GM12878 (cell line): ENCODE data around the gene RAD52. TPM values are rescaled to one million over a fixed set of nuclear protein-coding genes. Genes with fewer than 3 reads are reported as not detected.

ENCODE experiments used
- ATAC-seq: fragments of 200-7000 bp; cut with Tn5 transposase; 3 replicates; pipeline ENCODE4 v1.9.1; 2020; ENCODE audit warnings: mild to moderate bottlenecking, moderate library complexity
- BruUV-seq: library from RNA; stranded (reverse); fragments of 400-500 nt; replicated peaks from 2 replicates; lab custom pipeline; 2021; lab: Mats Ljungman, UMichigan
- CTCF ChIA-PET: fragments of 300-600 bp; sonication (Branson Sonifier 250); formaldehyde crosslinking; extraction: SDS; loops from one replicate; lab custom pipeline; 2021; ENCODE audit warnings: inconsistent platforms; lab: Yijun Ruan, JAX
- POLR2A ChIA-PET: fragments of 350-600 bp; formaldehyde crosslinking; extraction: SDS; loops from one replicate; lab custom pipeline; 2021; ENCODE audit warnings: inconsistent platforms; lab: Charles Lee
- RAD21 ChIA-PET: fragments of 300-600 bp; sonication (Branson Sonifier 250); formaldehyde crosslinking; loops from one replicate; lab custom pipeline; 2023; ENCODE audit warnings: antibody characterized with exemption; ENCODE audit not compliant: unreplicated experiment; lab: Charles Lee
- SMC1A ChIA-PET: fragments of 300-600 bp; sonication (Branson Sonifier 250); formaldehyde crosslinking; loops from one replicate; lab custom pipeline; 2023; ENCODE audit not compliant: unreplicated experiment, uncharacterized antibody; lab: Charles Lee
- DNase-seq: peaks from one replicate; pipeline ENCODE4 v3.0.0-alpha.2; 2011; ENCODE audit warnings: low read depth, low spot score
- FAIRE-seq: peaks from 3 replicates; lab custom pipeline; 2011; peaks lifted over from hg19 to GRCh38; lab: Jason Lieb, UNC
- H2AFZ ChIP-seq: 2 replicates; pipeline ENCODE4 v1.6.0; 2011; ENCODE audit warnings: low read depth, low read length, control low read depth; ENCODE audit not compliant: control insufficient read depth
- H3K27ac ChIP-seq: 2 replicates; pipeline ENCODE4 v1.5.1; 2011; ENCODE audit warnings: control low read depth; ENCODE audit not compliant: control insufficient read depth, insufficient read depth
- H3K27me3 ChIP-seq, 2 experiments: replicated peaks in 1 of 2; 2 replicates each; pipeline versions ENCODE4 v1.6.0 to v1.6.1; 2011; ENCODE audit warnings: low read length in 1 of 2; ENCODE audit not compliant: control insufficient read depth in 2 of 2, insufficient read depth in 2 of 2
- H3K36me3 ChIP-seq, 2 experiments: 2 replicates each; pipeline ENCODE4 v1.5.1; 2011; ENCODE audit warnings: low read length in 1 of 2; ENCODE audit not compliant: control insufficient read depth in 2 of 2, insufficient read depth in 2 of 2
- H3K4me1 ChIP-seq: 2 replicates; pipeline ENCODE4 v1.6.1; 2011; ENCODE audit warnings: mild to moderate bottlenecking, low read length, moderate library complexity, mixed read lengths; ENCODE audit not compliant: control insufficient read depth, insufficient read depth
- H3K4me2 ChIP-seq: 2 replicates; pipeline ENCODE4 v1.6.0; 2011; ENCODE audit warnings: control low read depth; ENCODE audit not compliant: control insufficient read depth, insufficient read depth
- H3K4me3 ChIP-seq: fragments of 200-600 bp; sonication (generic); 2 replicates; pipeline ENCODE4 v1.5.1; 2016
- H3K79me2 ChIP-seq: 2 replicates; pipeline ENCODE4 v1.6.0; 2011; ENCODE audit warnings: low read length; ENCODE audit not compliant: control insufficient read depth, insufficient read depth
- H3K9ac ChIP-seq: 2 replicates; pipeline ENCODE4 v1.8.0; 2011; ENCODE audit warnings: low read length, control low read depth, mixed read lengths; ENCODE audit not compliant: control insufficient read depth, insufficient read depth
- H3K9me3 ChIP-seq: replicated peaks from 3 replicates; pipeline ENCODE4 v1.5.1; 2011; ENCODE audit warnings: mild to moderate bottlenecking, low read length; ENCODE audit not compliant: control insufficient read depth, insufficient read depth
- H4K20me1 ChIP-seq: 2 replicates; pipeline ENCODE4 v1.6.0; 2011; ENCODE audit not compliant: control insufficient read depth, insufficient read depth
- ATF2 ChIP-seq: IDR thresholded peaks from 2 replicates; pipeline ENCODE4 v1.6.1; 2012; ENCODE audit warnings: low read length, inconsistent platforms
- BMI1 ChIP-seq: fragments of 450-650 bp; IDR thresholded peaks from 2 replicates; pipeline ENCODE4 v1.6.1; 2016; ENCODE audit warnings: mild to moderate bottlenecking, moderate library complexity, borderline replicate concordance
- CHD2 ChIP-seq: IDR thresholded peaks from 2 replicates; pipeline ENCODE4 v1.6.1; 2011; ENCODE audit warnings: low read depth, low read length, improper control_type of control experiment, borderline replicate concordance
- CTCF ChIP-seq, 3 experiments: IDR thresholded peaks in 2 of 3; conservative IDR thresholded peaks in 1 of 3; 2 replicates each; pipeline ENCODE4 v1.5.1; 2011; ENCODE audit warnings: low read depth in 3 of 3, low read length in 3 of 3, mild to moderate bottlenecking in 3 of 3, control low read depth in 2 of 3, moderate library complexity in 2 of 3, inconsistent platforms in 1 of 3, mixed read lengths in 1 of 3; ENCODE audit not compliant: control insufficient read depth in 2 of 3, insufficient read depth in 1 of 3; ENCODE audit errors: extremely low read depth in 1 of 3
- EP300 ChIP-seq, 2 experiments: fragments of 150-350 bp in 1 of 2; IDR thresholded peaks; 2 replicates each; pipeline ENCODE4 v1.6.1; 2011 to 2012; ENCODE audit warnings: low read depth in 2 of 2, low read length in 2 of 2, borderline replicate concordance in 1 of 2, improper control_type of control experiment in 1 of 2, inconsistent platforms in 1 of 2; ENCODE audit not compliant: control insufficient read depth in 1 of 2
- ESRRA ChIP-seq: IDR thresholded peaks from 2 replicates; pipeline ENCODE4 v1.6.1; 2012; ENCODE audit warnings: mild to moderate bottlenecking, low read length, improper control_type of control experiment
- JUNB ChIP-seq: IDR thresholded peaks from 2 replicates; pipeline ENCODE4 v1.6.1; 2016; ENCODE audit warnings: antibody characterized with exemption, mild to moderate bottlenecking
- MEF2B ChIP-seq: fragments of 450-650 bp; IDR thresholded peaks from 2 replicates; pipeline ENCODE4 v1.6.1; 2018; ENCODE audit warnings: mild to moderate bottlenecking, moderate library complexity; ENCODE audit not compliant: partially characterized antibody, poor library complexity, severe bottlenecking
- MTA2 ChIP-seq: fragments of 450-650 bp; IDR thresholded peaks from 2 replicates; pipeline ENCODE4 v1.6.1; 2016; ENCODE audit warnings: low read depth, mild to moderate bottlenecking, moderate library complexity
- MTA3 ChIP-seq: IDR thresholded peaks from 2 replicates; pipeline ENCODE4 v1.6.1; 2012; ENCODE audit warnings: low read length, inconsistent platforms, borderline replicate concordance
- RAD51 ChIP-seq: fragments of 450-650 bp; IDR thresholded peaks from 2 replicates; pipeline ENCODE4 v1.6.1; 2016; ENCODE audit warnings: moderate library complexity, mild to moderate bottlenecking, inconsistent platforms
- RCOR1 ChIP-seq: conservative IDR thresholded peaks from 2 replicates; pipeline ENCODE4 v1.6.1; 2012; ENCODE audit warnings: low read depth, low read length, improper control_type of control experiment
- SRF ChIP-seq, 2 experiments: IDR thresholded peaks; 2 replicates each; pipeline ENCODE4 v1.6.1; 2011; ENCODE audit warnings: low read depth in 2 of 2, low read length in 2 of 2, mild to moderate bottlenecking in 1 of 2, moderate library complexity in 1 of 2
- TBL1XR1 ChIP-seq: IDR thresholded peaks from 2 replicates; pipeline ENCODE4 v1.6.1; 2012; ENCODE audit warnings: low read depth, low read length, improper control_type of control experiment
- USF1 ChIP-seq: IDR thresholded peaks from 2 replicates; pipeline ENCODE4 v1.6.1; 2011; ENCODE audit warnings: borderline replicate concordance, low read depth, mild to moderate bottlenecking, moderate library complexity, mixed read lengths, low read length; ENCODE audit not compliant: insufficient read depth; ENCODE audit errors: extremely low read length
- ZNF24 ChIP-seq: fragments of 450-650 bp; IDR thresholded peaks from 2 replicates; pipeline ENCODE4 v1.6.1; 2017; ENCODE audit warnings: antibody characterized with exemption, mild to moderate bottlenecking
- ZZZ3 ChIP-seq: IDR thresholded peaks from 2 replicates; pipeline ENCODE4 v1.6.1; 2011; ENCODE audit warnings: low read depth; ENCODE audit not compliant: control insufficient read depth, insufficient read length
- WGBS: methylation state at CpG from one replicate; pipeline ENCODE4 v1.1.6; 2016; ENCODE audit warnings: low lambda C conversion rate; ENCODE audit not compliant: insufficient replicate concordance, insufficient coverage; ENCODE audit errors: missing lambda C conversion rate; 5-methylcytosine and 5-hydroxymethylcytosine counted together
- in situ Hi-C: fragments of 300-500 bp; cut with MboI; formaldehyde crosslinking; loops from 9 replicates; pipeline ENCODE4 v1.14.3; 2018; ENCODE audit warnings: mixed read lengths
- intact Hi-C: fragments of 100-400 bp; cut with micrococcal nuclease; formaldehyde crosslinking; loops from one replicate; pipeline ENCODE4 v1.14.2; 2022; ENCODE audit not compliant: unreplicated experiment
- polyA plus RNA-seq, 11 experiments: library from polyadenylated mRNA; depleted of rRNA in 4 of 11; unstranded in 6 of 11; stranded (reverse) in 5 of 11; fragments of >200 nt; fragmentation: Nextera tagmentation in 4 of 11; fragmentation: Illumina TruSeq in 1 of 11; extraction: Ambion mirVana in 4 of 11; extraction: Trizol in 1 of 11; gene quantifications; 1 replicate in 1 of 11; 2 replicates in 10 of 11; pipeline versions ENCODE4 v1.2.1 to v1.2.3, GENCODE V29; 2011 to 2016; ENCODE audit warnings: inconsistent platforms in 2 of 11, missing spikeins in 2 of 11, low read depth in 1 of 11
- total RNA-seq, 4 experiments: library from RNA; depleted of rRNA in 3 of 4; stranded (reverse); fragments of >200 nt in 3 of 4; fragmentation: Illumina TruSeq in 1 of 4; extraction: Trizol in 1 of 4; gene quantifications; 2 replicates each; pipeline versions ENCODE4 v1.2.1 to v1.2.3, GENCODE V29; 2013 to 2021

The RAD52 gene
- total and polyA plus RNA-seq, 10 of the 15 experiments (the other 5 are each of a cell fraction or from before 2014, with no cell fraction given), result 2.0 to 15.7 (median 8.9) TPM

GRCh38 chr12:912466-913235 is 36.8 kb downstream of the RAD52 start:
- no TSS peak for BruUV-seq
- TF ChIP-seq MTA2, result no peak
- TF ChIP-seq ZNF24, result no peak
- no peak for TF ChIP-seq MTA3
- no peak for TF ChIP-seq RCOR1
- TF ChIP-seq CTCF (IDR thresholded peaks at IDR 0.05 in 2 of 3, conservative IDR thresholded peaks at IDR 0.05 in 1 of 3; ENCODE audit: control insufficient read depth in 2 of 3, extremely low read depth in 1 of 3, insufficient read depth in 1 of 3, low read depth in 3 of 3, low read length in 3 of 3), result no peak
- no peak for TF ChIP-seq ZZZ3
- no peak for TF ChIP-seq BMI1
- no peak for TF ChIP-seq ESRRA
- TF ChIP-seq ATF2, result no peak
- no peak for TF ChIP-seq CHD2
- TF ChIP-seq TBL1XR1, result no peak
- no peak for TF ChIP-seq SRF (IDR thresholded peaks at IDR 0.05; ENCODE audit: low read depth in 2 of 2, low read length in 2 of 2)
- TF ChIP-seq MEF2B, result no peak
- TF ChIP-seq RAD51, result no peak
- TF ChIP-seq EP300 (IDR thresholded peaks at IDR 0.05; ENCODE audit: borderline replicate concordance in 1 of 2, control insufficient read depth in 1 of 2, low read depth in 2 of 2, low read length in 2 of 2), result no peak
- TF ChIP-seq JUNB, result no peak
- TF ChIP-seq USF1, result no peak

More at GRCh38 chr12:912466-913235, 36.8 kb downstream of the RAD52 start:
- H3K36me3 ChIP-seq, result peaks cover 18 to 54% of the 10 kb centered on the region in 2 experiments
- H4K20me1 ChIP-seq, result no peaks in the 10 kb centered on the region
- H3K27me3 ChIP-seq, result no peaks in the 10 kb centered on the region
- no peak overlapping the region for H3K4me3 ChIP-seq
- RAD21 ChIA-PET, result no interaction called here
- CTCF ChIA-PET, result interaction anchor here (0.9 to 1.6 kb wide), 3 partner anchors 32 to 180 kb away, joined by 3 to 4 read pairs (median 4); partner anchors contain the start of gene RAD52
- H3K4me1 ChIP-seq, result no peaks in the 10 kb centered on the region
- no peak overlapping the region for H3K4me2 ChIP-seq
- no peak for ATAC-seq
- DNase-seq, result no peak
- SMC1A ChIA-PET, result interaction anchor here (0.7 to 1.3 kb wide), 6 partner anchors 8 to 334 kb away, joined by 3 to 4 read pairs (median 3); no protein-coding TSS in a partner anchor
- in situ Hi-C loops, result no loop called here
- H3K27ac ChIP-seq, result no peak overlapping the region
- no peak for FAIRE-seq
- no peak overlapping the region for H3K9ac ChIP-seq
- WGBS, result 77% methylated on average over 7 of the region's 7 CpGs
- H3K79me2 ChIP-seq, result no peaks in the 10 kb centered on the region
- POLR2A ChIA-PET, result interaction anchor here (0.6 to 1.0 kb wide), 2 partner anchors 16 to 324 kb away, joined by 4 to 7 read pairs; no protein-coding TSS in a partner anchor
- no peak overlapping the region for H2AFZ ChIP-seq
- H3K9me3 ChIP-seq, result no peaks in the 10 kb centered on the region
- intact Hi-C loops, result no loop called here
